ENCODE measurements around the gene GAS6.

DNA sequence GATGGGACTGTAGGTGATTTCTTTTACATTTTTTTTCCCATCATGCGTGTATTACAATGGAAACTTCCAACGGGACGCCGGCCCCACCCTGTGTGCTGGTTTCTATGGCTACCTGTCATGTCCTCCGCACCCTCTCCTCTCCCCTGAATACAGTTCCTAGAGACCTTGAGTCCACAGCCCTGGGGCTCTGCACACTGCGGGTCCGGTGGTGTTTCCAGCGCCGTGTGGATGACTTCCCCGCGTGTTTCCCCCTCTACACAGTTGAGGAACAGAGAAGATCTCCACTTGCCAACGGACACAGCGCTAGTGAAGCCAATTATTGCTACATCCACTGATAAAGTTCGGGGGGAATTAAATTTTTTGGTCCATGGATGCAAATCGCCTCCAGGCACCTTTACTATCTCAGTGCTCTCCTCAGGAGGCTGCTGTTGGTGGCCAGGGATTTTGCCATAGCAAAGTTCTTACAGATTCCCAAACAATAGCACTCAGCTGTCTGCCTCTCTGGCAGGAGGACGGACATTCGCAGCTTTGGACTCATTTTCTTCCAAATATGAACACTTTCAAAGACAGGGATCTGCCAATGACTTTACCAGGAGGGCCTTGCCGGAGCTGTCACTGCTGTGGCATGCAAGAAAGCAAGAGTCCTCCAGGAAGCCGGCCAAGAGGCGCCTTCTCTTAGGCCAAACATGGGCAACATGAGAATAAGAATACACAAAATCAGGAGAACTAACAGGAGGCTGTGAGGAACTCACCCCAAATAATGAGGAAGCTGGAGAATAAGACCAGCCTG, 39.3 kb upstream of the GAS6 start:
- TF ChIP-seq, protein P1, sequence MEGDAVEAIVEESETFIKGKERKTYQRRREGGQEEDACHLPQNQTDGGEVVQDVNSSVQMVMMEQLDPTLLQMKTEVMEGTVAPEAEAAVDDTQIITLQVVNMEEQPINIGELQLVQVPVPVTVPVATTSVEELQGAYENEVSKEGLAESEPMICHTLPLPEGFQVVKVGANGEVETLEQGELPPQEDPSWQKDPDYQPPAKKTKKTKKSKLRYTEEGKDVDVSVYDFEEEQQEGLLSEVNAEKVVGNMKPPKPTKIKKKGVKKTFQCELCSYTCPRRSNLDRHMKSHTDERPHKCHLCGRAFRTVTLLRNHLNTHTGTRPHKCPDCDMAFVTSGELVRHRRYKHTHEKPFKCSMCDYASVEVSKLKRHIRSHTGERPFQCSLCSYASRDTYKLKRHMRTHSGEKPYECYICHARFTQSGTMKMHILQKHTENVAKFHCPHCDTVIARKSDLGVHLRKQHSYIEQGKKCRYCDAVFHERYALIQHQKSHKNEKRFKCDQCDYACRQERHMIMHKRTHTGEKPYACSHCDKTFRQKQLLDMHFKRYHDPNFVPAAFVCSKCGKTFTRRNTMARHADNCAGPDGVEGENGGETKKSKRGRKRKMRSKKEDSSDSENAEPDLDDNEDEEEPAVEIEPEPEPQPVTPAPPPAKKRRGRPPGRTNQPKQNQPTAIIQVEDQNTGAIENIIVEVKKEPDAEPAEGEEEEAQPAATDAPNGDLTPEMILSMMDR (conservative IDR thresholded peaks at IDR 0.05 in 1 of 2, IDR thresholded peaks at IDR 0.05 in 1 of 2; ENCODE audit: low read depth in 1 of 2, low read length in 2 of 2): no peak
- TF ChIP-seq EZH2 (IDR thresholded peaks at IDR 0.05; ENCODE audit: low read length, missing control alignments): no peak
